Stimulated activated memory B cell treated with anti-CD40 and anti-IgM and Interleukin-4, amounts not matched to agents 10 μg/mL and 1 μg/mL and 100 μg/mL, for 72 hours (primary cell): ENCODE results near the gene ZNF699.
"Not testable (repeated sequence)": the region's sequence is repeated elsewhere in the genome, so short reads cannot be mapped to it uniquely, and the experiment has no call there.

Experiments used
- ATAC-seq: fragments of 150-1000 bp; cut with Tn5 transposase; 2 replicates; pipeline ENCODE4 v1.10.0; 2021
- H3K27ac Mint-ChIP-seq: one replicate; pipeline ENCODE4 v1.8.0; 2022; ENCODE audit warnings: mild to moderate bottlenecking, mixed read lengths
- H3K27me3 Mint-ChIP-seq: one replicate; pipeline ENCODE4 v1.8.0; 2022; ENCODE audit warnings: mixed read lengths
- H3K36me3 Mint-ChIP-seq: one replicate; pipeline ENCODE4 v1.8.0; 2022; ENCODE audit warnings: mixed read lengths
- H3K4me1 Mint-ChIP-seq: one replicate; pipeline ENCODE4 v1.8.0; 2022; ENCODE audit warnings: mixed read lengths
- H3K4me3 Mint-ChIP-seq: one replicate; pipeline ENCODE4 v1.8.0; 2022; ENCODE audit warnings: mild to moderate bottlenecking, moderate library complexity, mixed read lengths
- H3K9me3 Mint-ChIP-seq: one replicate; pipeline ENCODE4 v1.8.0; 2022; ENCODE audit warnings: mixed read lengths

The ZNF699 gene

DNA sequence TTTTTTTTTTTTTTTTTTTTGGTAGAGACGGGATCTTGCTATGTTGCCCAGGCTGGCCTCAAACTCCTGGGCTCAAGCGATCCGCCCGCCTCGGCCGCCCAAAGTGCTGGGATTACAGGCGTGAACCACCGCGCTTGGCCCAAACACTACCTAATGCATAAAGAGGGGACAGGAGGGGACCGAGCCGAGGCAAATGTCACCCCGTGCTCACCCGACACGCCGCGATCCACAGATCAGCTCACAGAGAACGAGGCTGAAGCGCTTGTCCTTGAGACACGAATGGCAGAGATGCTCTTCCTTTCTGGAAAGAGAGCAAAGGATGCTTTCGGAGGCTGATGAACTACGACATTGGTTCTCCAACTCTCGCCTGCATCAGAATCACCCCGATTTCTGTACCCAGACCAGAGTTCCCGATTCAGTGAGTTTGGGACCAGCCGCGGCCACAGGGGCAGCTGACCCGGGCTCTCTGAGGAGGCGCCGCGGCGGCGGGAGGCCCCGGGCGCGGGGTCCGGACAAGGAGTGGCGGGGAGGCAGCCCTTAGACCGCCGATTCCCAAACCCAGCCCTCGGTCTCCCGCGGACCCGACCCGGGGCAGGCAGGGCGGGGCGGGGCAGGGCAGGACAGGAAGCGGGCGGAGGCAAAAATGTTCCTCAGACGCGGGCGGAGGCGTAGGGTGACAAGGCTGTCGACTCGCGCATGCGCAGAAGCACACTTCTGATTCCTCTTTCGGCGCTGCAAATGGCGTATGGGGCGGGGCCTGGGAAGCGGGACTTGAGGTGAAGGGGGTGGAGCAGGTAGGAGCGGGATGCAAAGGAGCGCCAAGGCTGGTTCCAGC lies at the start of gene ZNF699:
Gene ZNF699, minus strand, starts transcription at position 700 of the 835 bp plus-strand sequence. CDS start 4,719 bp downstream, outside the sequence.
- ATAC-seq: peak; percentile 97
- Mint-ChIP-seq H3K4me1 (peaks cover 11% of the 10 kb centered on the region), H3K27ac (peak within 1 kb of the TSS; percentile 80), H3K9me3 (peaks cover 10% of the 10 kb centered on the region), H3K36me3 (peaks cover 21% of the 10 kb centered on the region), H3K4me3 (peak within 1 kb of the TSS; percentile 81), H3K27me3 (no peaks in the 10 kb centered on the region)

GRCh38 chr19:9354651-9355050 lies 45.0 kb upstream of the ZNF699 start:
- Mint-ChIP-seq H3K9me3 (peaks cover 14% of the 10 kb centered on the region), H3K27me3 (no peaks in the 10 kb centered on the region), H3K4me1 (no peaks in the 10 kb centered on the region), H3K4me3 (no peak overlapping the region), H3K27ac (no peak overlapping the region), H3K36me3 (peaks cover 54% of the 10 kb centered on the region)
- ATAC-seq: no peak

DNA sequence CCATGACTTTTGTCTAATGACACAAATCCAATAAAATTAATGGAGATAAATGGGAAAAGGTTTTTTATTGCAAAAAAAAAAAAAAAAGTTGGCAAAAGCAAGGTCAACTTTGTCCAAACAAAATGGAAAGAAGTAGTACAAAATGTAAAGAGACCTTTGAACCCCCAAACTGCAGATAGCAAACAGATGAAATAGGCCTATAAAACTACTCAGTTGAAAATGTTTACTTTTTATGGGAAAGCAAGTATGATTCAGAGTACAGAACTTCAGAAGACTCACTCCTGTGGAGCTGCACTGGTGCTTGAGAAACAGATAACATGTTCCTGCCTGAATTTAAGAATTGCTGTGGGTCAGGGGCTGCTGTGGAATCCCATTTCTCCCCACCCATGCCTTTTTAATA lies 43.4 kb upstream of the ZNF699 start:
- no peak overlapping the region for H3K4me3 Mint-ChIP-seq
- H3K27ac Mint-ChIP-seq: no peak overlapping the region
- peaks cover 21% of the 10 kb centered on the region for H3K9me3 Mint-ChIP-seq
- H3K36me3 Mint-ChIP-seq: peaks cover 60% of the 10 kb centered on the region
- no peaks in the 10 kb centered on the region for H3K4me1 Mint-ChIP-seq
- ATAC-seq: no peak
- no peaks in the 10 kb centered on the region for H3K27me3 Mint-ChIP-seq

DNA sequence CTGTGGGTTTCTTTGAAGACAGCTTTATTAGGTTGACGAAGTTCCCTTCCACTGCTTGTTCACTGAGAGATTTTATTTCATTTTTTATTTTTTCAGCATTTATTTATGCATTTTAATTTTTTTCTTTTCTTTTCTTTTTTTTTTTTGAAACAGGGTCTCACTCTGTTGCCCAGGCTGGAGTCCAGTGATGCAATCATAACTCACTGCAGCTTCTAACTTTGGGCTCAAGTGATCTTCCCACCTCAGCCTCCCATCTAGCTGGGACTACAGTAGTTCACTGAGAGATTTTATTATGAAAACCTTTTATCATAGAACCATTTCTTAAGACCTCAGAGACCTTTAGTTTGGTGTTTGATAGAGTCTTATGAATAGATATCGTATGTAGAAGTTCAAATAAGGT lies 42.9 kb upstream of the ZNF699 start:
- ATAC-seq: no peak
- Mint-ChIP-seq H3K4me1 (no peaks in the 10 kb centered on the region), H3K27ac (no peak overlapping the region), H3K4me3 (no peak overlapping the region), H3K27me3 (no peaks in the 10 kb centered on the region), H3K36me3 (peaks cover 56% of the 10 kb centered on the region), H3K9me3 (peaks cover 21% of the 10 kb centered on the region)

DNA sequence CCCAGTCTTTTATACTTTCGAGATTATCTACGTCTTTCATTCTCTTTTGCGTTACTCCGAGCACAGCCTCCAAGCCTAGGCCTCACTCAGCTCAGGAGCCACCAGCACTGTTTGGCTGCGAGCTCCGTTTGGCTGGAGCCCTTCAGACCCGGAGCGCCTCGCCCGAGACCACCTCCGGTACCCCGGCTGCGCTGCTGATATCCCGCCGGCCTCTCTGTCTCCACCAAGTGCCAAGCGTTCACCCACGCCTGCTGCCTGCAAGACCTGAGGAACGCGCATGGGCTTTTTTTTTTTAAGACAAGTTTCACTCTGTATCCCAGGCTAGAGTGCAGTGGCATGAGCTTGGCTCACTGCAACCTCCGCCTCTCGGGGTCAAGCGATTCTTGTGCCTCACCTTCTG lies 39.0 kb upstream of the ZNF699 start:
- Mint-ChIP-seq H3K4me3 (no peak overlapping the region), H3K9me3 (peaks cover 30% of the 10 kb centered on the region), H3K27me3 (no peaks in the 10 kb centered on the region), H3K4me1 (no peaks in the 10 kb centered on the region), H3K27ac (no peak overlapping the region), H3K36me3 (peaks cover 62% of the 10 kb centered on the region)
- no peak for ATAC-seq

GRCh38 chr19:9348253-9348652 lies 38.6 kb upstream of the ZNF699 start:
- peaks cover 66% of the 10 kb centered on the region for H3K36me3 Mint-ChIP-seq
- no peak overlapping the region for H3K4me3 Mint-ChIP-seq
- no peak for ATAC-seq
- H3K27me3 Mint-ChIP-seq: no peaks in the 10 kb centered on the region
- H3K9me3 Mint-ChIP-seq: peaks cover 33% of the 10 kb centered on the region
- no peak overlapping the region for H3K27ac Mint-ChIP-seq
- H3K4me1 Mint-ChIP-seq: no peaks in the 10 kb centered on the region

DNA sequence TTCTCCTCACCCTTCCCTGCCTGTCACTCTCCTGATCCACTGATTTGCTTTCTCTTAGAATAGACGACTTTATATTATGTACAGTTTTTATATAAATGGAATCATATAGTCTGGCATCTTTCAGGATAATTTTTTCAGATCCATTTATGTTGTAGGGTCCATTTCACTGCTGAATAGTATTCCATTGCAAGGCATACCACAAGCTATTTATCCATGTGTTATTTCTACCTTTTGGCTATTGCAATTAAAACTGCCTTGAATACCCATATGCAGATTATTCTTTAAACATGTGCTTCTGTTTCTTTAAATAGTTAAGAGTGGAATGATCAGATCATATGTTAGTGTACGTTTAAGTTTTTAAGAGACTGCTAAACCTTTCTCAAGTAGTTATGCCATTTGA lies 35.4 kb upstream of the ZNF699 start:
- no peaks in the 10 kb centered on the region for H3K27me3 Mint-ChIP-seq
- no peak overlapping the region for H3K4me3 Mint-ChIP-seq
- no peak overlapping the region for H3K27ac Mint-ChIP-seq
- peaks cover 81% of the 10 kb centered on the region for H3K36me3 Mint-ChIP-seq
- H3K9me3 Mint-ChIP-seq: peaks cover 33% of the 10 kb centered on the region
- ATAC-seq: no peak
- no peaks in the 10 kb centered on the region for H3K4me1 Mint-ChIP-seq

DNA sequence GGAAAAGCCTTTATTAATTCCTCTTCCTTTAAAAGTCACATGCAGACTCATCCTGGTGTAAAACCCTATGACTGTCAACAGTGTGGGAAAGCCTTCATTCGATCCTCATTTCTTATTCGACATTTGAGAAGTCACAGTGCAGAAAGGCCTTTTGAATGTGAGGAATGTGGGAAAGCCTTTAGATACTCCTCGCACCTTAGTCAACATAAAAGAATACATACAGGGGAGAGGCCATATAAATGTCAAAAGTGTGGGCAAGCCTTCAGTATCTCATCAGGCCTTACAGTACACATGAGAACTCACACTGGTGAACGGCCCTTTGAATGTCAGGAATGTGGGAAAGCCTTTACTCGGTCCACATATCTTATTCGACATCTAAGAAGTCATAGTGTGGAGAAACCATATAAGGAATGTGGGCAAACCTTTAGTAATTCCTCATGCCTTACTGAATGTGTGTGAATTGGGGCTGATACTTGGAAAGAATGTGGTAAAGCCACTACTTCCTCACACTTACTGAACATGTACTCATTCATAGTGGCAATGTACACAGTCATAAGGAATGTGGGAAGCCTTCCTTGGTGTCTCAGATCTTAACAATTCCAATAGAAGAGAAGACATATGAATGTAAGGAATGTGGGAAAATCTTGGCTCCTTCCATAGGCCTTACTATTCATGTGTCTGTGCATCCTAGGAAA lies 33.1 kb upstream of the ZNF699 start:
- Mint-ChIP-seq H3K27me3 (no peaks in the 10 kb centered on the region), H3K27ac (no peak overlapping the region), H3K36me3 (peaks cover 84% of the 10 kb centered on the region), H3K4me3 (no peak overlapping the region), H3K4me1 (no peaks in the 10 kb centered on the region), H3K9me3 (peaks cover 35% of the 10 kb centered on the region)
- no peak for ATAC-seq

DNA sequence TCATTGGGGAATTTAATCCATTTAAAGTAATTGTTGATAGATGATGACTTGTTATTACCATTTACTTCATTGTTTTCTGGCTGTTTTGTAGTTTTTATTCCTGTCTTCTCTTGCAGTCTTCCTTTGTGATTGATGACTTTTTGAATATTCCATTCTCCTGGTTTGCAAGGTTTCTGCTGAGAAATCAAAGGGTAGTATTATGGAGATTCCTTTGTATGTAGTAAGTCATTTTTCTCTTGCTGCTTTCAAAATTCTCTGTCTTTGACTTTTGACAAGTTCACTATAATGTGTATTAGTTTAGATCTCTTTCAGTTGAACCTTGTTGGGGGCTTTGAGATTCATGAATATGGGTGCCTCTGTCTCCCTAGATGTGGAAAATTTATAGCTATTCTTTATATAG lies 20.4 kb upstream of the ZNF699 start:
- H3K4me3 Mint-ChIP-seq: no peak overlapping the region
- H3K27ac Mint-ChIP-seq: no peak overlapping the region
- ATAC-seq: no peak
- peaks cover 89% of the 10 kb centered on the region for H3K36me3 Mint-ChIP-seq
- no peaks in the 10 kb centered on the region for H3K27me3 Mint-ChIP-seq
- H3K4me1 Mint-ChIP-seq: peaks cover 8% of the 10 kb centered on the region
- H3K9me3 Mint-ChIP-seq: peaks cover 25% of the 10 kb centered on the region

- peaks cover 39% of the 10 kb centered on the region for H3K36me3 Mint-ChIP-seq
- peak overlapping the region; percentile 91 for H3K4me3 Mint-ChIP-seq
- H3K27me3 Mint-ChIP-seq: no peaks in the 10 kb centered on the region
- peaks cover 13% of the 10 kb centered on the region for H3K9me3 Mint-ChIP-seq
- H3K4me1 Mint-ChIP-seq: peaks cover 19% of the 10 kb centered on the region
- peak overlapping the region; percentile 91 for H3K27ac Mint-ChIP-seq
- ATAC-seq: no peak
Measured at GRCh38 chr19:9324584-9324962, 14.9 kb upstream of the ZNF699 start.

DNA sequence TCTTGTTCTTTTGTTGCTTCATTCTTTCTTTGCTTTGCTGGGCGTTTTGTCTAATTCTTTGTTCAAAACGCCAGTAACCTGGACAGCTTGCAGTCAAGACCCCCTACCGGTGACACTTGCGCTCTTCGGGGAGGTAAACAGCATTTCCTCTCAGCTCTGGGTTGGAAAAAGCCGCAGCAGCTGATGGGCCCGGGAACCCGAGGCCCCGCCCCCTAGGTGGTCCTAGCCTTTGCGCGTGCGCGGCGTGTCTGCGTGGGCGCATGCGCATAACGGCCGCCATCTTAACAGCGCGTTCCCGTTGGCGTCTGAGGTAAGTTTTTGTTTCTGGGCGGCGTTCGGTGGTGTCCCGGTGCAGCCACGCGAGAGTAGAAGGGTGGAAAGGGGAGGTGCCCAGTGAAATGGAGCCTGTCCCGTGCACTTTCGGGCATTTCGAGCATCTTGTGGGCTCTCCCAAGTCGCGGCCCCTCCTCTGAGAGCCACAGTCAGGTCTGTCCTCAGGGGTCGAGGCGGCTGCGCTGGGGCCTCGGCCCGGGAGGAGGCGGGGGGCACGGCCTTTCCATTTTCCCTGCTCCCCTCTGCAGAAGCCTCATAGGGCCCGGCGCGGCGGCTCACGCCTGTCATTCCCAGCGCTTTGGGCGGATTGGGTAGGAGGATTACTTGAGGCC lies 14.4 kb upstream of the ZNF699 start, which contains the start of gene ZNF559:
Gene ZNF559, plus strand, starts transcription at position 261 of the 665 bp plus-strand sequence. CDS start 14,371 bp downstream, outside the sequence.
- peak; percentile 99 for ATAC-seq
- Mint-ChIP-seq H3K9me3 (peaks cover 13% of the 10 kb centered on the region), H3K27me3 (no peaks in the 10 kb centered on the region), H3K4me3 (peak within 1 kb of the TSS; percentile 91), H3K27ac (peak within 1 kb of the TSS; percentile 91), H3K36me3 (peaks cover 36% of the 10 kb centered on the region), H3K4me1 (peaks cover 19% of the 10 kb centered on the region)

GRCh38 chr19:9323557-9323918 lies 13.9 kb upstream of the ZNF699 start:
- Mint-ChIP-seq H3K27me3 (no peaks in the 10 kb centered on the region), H3K27ac (peak overlapping the region; percentile 91), H3K36me3 (peaks cover 33% of the 10 kb centered on the region), H3K4me1 (peaks cover 19% of the 10 kb centered on the region), H3K9me3 (peaks cover 13% of the 10 kb centered on the region), H3K4me3 (peak overlapping the region; percentile 91)
- ATAC-seq: peak; percentile 80

GRCh38 chr19:9322201-9322600 lies 12.6 kb upstream of the ZNF699 start:
- H3K27ac Mint-ChIP-seq, H3K4me3 Mint-ChIP-seq, H3K27me3 Mint-ChIP-seq, ATAC-seq: not testable (repeated sequence)
- Mint-ChIP-seq H3K9me3 (peaks cover 10% of the 10 kb centered on the region), H3K4me1 (peaks cover 19% of the 10 kb centered on the region), H3K36me3 (peaks cover 19% of the 10 kb centered on the region)

DNA sequence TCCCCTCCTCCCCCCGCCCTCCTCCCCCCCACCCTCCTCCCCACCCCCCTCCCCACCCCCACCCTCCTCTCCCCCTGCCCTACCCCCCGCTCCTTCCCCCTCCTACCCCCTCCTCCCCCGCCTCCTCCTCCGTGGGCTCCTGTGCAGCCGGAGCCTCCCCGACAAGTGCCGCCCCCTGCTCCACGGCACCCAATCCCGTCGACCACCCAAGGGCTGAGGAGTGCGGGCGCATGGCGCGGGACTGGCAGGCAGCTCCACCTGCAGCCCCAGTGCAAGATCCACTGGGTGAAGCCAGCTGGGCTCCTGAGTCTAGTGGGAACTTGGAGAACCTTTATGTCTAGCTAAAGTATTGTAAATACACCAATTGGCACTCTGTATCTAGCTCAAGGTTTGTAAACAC lies 12.1 kb upstream of the ZNF699 start:
- Mint-ChIP-seq H3K36me3 (peaks cover 15% of the 10 kb centered on the region), H3K4me1 (peaks cover 19% of the 10 kb centered on the region), H3K9me3 (peaks cover 10% of the 10 kb centered on the region)
- H3K27me3 Mint-ChIP-seq, ATAC-seq, H3K4me3 Mint-ChIP-seq, H3K27ac Mint-ChIP-seq: not testable (repeated sequence)

DNA sequence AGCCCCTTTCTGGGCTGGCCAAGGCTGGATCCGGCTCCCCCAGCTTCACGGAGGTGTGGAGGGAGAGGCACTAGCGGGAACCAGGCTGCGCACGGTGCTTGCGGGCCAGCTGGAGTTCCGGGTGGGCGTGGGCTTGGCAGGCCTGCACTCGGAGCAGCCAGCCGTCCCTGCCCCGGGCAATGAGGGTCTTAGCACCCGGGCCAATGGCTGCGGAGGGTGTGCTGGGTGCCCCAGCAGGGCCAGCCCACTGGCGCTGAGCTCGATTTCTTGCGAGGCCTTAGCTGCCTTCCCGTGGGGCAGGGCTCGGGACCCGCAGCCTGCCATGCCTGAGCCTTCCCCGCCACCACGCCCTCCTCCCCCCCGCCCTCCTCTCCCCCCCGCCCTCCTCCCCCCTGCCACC lies 11.7 kb upstream of the ZNF699 start:
- H3K9me3 Mint-ChIP-seq: peaks cover 10% of the 10 kb centered on the region
- H3K27ac Mint-ChIP-seq: no peak overlapping the region
- ATAC-seq: no peak
- H3K4me1 Mint-ChIP-seq: peaks cover 19% of the 10 kb centered on the region
- no peak overlapping the region for H3K4me3 Mint-ChIP-seq
- no peaks in the 10 kb centered on the region for H3K27me3 Mint-ChIP-seq
- peaks cover 15% of the 10 kb centered on the region for H3K36me3 Mint-ChIP-seq
